Upper lobe of left lung (tissue), 4 donors: ENCODE results near the gene GIMAP8.

ENCODE experiments used
- EP300 ChIP-seq, 4 donors: sonication (generic); formaldehyde crosslinking; IDR thresholded peaks; one replicate each; pipeline ENCODE4 v1.5.1; 2017; ENCODE audit warnings: antibody characterized with exemption in 4 of 4, control low read depth in 2 of 4
- POLR2A ChIP-seq, 4 donors: fragments of 450-650 bp; IDR thresholded peaks; one replicate each; pipeline ENCODE4 v1.5.1; 2016 to 2017; ENCODE audit warnings: antibody characterized with exemption in 4 of 4, mild to moderate bottlenecking in 2 of 4
- TF ChIP-seq, protein P1 (sequence below), 6 experiments: fragments of 450-650 bp in 4 of 6; fragments of 200-600 bp in 2 of 6; sonication (generic) in 2 of 6; IDR thresholded peaks; one replicate each; pipeline ENCODE4 v1.5.1; 2016 to 2019; ENCODE audit warnings: antibody characterized with exemption in 6 of 6

DNA sequence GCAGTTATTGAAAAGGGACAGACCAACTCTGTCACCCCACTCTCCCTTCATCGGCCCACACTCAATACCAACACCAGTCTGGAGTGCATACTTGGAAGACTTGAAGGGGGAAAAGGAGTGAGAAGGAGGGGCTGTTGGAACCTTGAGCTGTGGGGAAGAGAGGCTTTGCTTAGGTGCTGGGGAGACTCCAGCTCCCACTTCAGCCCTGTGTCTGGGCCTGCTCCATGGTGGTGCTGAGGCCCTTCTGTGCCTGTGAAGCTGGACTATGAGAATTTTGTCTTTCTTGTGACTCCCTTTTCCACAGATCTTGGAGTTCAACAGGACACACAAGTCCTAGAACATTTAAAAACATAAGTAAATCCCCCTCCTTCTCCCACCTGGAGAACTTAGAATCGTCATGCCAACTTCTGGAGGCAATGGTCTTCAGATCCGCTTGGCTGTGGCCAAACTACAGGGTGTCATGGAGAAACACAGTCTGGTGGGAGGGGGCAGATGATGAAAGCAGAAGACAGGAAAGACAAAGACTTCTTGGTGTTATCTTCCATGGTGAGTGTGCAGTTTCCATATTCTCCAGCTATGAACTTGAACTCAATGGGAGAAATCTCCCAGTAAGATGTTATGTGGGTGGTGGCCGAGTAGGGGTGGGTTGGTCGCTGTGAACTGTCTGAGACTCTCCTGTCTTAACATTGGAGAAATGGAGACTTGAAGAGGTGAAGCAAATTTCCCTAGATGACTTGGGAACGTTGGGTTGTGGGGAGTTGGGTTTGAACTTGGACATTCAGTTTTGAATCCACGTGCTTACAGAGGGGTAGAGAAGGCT is 18.4 kb upstream of the GIMAP8 start:
- TF ChIP-seq, protein P1, sequence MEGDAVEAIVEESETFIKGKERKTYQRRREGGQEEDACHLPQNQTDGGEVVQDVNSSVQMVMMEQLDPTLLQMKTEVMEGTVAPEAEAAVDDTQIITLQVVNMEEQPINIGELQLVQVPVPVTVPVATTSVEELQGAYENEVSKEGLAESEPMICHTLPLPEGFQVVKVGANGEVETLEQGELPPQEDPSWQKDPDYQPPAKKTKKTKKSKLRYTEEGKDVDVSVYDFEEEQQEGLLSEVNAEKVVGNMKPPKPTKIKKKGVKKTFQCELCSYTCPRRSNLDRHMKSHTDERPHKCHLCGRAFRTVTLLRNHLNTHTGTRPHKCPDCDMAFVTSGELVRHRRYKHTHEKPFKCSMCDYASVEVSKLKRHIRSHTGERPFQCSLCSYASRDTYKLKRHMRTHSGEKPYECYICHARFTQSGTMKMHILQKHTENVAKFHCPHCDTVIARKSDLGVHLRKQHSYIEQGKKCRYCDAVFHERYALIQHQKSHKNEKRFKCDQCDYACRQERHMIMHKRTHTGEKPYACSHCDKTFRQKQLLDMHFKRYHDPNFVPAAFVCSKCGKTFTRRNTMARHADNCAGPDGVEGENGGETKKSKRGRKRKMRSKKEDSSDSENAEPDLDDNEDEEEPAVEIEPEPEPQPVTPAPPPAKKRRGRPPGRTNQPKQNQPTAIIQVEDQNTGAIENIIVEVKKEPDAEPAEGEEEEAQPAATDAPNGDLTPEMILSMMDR (IDR thresholded peaks at IDR 0.05), result no peak
- TF ChIP-seq EP300 (IDR thresholded peaks at IDR 0.05), result no peak
- TF ChIP-seq POLR2A (IDR thresholded peaks at IDR 0.05), result no peak
